Renal cortical epithelial cell (primary cell): ENCODE measurements around the gene RASSF3. TPM values are rescaled to one million over a fixed set of nuclear protein-coding genes. Genes with fewer than 3 reads are reported as not detected.
"Not testable (repeated sequence)": the region's sequence is repeated elsewhere in the genome, so short reads cannot be mapped to it uniquely, and the experiment has no call there.

ENCODE experiments used
- DNase-seq: peaks from one replicate; pipeline ENCODE4 v3.0.0-alpha.2; 2011; ENCODE audit warnings: low read depth
- total RNA-seq: library from RNA; depleted of rRNA; stranded (reverse); fragments of >200 nt; gene quantifications from 2 replicates; pipeline ENCODE4 v1.2.3, GENCODE V29; 2014

Gene RASSF3, protein sequence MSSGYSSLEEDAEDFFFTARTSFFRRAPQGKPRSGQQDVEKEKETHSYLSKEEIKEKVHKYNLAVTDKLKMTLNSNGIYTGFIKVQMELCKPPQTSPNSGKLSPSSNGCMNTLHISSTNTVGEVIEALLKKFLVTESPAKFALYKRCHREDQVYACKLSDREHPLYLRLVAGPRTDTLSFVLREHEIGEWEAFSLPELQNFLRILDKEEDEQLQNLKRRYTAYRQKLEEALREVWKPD
- 16.0 and 29.7 TPM in 2 replicates for total RNA-seq

DNA sequence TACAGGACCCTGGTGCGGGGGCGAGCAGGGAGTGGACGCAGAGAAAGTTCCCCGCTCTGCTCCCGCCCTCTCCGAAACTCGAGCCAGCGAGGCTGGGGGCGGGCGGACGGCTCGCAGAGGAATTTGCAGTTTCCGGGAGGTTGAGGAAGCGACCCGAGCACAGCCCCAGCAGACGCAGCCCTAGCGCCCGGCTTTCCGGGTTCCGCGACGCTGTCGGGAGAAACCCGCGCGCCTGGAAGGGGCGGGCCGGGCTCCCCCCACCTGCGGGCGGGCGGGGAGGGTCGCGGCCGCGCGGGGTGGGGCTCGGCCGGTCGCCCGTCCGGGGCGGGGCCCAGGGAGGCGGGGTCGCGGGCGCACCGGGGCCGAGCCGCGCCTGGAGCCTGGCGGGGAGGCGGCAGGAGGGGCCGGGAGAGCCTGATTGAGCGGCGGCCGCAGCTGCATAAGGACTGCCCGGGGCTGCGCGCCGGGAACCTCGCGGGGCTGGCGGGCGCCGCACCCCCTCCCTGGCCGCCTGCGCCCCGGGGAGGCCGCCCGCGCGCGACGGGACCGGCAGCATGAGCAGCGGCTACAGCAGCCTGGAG lies at the start of gene RASSF3:
TSS of gene RASSF3 (plus strand) at position 417 of the 581 bp plus-strand sequence. CDS start at position 555, 138 bp downstream.
- DNase-seq: no peak

DNA sequence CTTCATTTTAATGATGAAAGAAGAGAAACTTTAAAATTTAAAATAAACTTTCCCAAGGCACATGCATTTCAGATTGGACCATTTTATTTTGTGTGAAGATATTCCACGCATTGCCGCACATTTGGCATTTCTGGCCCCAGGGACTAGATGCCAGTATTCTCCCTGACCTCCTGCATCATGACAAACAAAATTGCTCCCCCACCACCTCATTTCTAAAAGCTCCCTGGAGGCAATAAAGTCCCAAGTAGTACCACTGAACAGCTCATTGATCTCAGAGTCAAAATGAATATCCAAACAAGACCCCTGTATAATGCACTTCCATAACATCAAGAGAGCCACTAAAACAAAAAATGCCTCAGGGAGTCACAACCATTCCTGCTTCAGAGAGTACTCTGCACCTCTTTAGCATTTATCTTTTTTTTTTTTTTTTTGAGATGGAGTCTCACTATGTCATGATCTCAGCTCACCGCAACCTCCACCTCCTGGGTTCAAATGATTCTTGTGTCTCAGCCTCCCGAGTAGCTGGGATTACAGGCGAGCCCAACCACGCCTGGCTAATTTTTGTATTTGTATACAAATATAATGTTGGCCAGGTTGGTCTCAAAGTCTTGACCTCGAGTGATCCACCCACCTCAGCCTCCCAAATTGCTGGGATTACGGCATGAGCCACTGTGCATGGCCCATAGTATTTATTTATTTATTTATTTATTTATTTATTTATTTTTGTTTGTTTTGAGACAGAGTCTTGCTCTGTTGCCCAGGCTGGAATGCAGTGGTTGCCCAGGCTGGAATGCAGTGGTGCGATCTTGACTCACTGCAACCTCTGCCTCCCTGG lies 48.8 kb upstream of the RASSF3 start:
- DNase-seq: no peak

DNA sequence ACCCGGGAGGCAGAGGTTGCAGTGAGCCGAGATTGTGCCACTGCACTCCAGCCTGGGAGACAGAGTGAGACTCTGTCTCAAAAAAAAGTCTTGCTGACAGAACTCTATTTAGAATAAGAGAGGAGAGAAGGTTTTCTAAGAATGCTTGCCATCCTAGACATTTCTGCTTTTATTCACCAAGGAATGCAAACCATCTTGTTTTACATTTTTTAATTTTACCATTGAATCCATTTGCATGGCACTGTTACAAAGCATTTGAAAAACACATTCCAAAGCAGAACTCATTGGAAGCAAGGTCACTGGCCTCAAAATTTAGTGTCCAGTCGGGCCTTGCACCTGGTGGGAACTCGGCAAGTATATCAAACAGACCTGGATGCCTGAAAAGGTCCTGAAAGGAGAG lies 44.2 kb upstream of the RASSF3 start:
- no peak for DNase-seq

DNA sequence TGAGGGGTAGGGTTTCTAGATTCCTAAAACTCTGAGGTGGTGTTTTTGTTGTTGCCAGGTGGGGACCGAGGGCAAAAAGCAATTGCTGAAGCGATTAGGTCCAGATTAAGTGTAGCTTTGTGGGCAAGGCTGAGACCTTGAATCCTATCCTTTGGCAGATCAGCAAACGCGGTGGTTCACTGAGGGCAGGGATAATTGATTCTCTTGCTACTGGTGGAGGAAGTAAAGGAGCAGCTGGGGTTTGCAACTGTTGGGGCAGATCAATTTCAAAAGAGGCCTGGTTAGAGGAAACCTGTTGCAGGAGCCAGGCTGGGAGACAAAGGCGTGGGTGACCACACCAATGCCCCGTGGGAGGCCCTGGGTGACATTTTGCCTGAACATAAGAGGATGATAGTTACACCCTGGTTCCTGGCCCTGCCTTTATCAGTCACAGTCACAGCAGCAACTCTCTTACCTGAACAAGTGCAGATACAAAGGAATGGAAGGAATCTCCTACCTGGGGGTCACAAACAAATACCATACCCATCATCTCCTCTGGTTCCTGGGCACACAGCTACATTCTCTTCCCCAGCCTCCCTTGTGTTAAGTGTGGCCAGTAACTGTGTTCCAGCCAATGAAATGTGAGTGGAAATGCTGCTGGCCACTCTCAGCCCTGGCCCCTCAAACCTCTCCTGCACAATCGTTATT lies 43.3 kb upstream of the RASSF3 start:
- DNase-seq: no peak

DNA sequence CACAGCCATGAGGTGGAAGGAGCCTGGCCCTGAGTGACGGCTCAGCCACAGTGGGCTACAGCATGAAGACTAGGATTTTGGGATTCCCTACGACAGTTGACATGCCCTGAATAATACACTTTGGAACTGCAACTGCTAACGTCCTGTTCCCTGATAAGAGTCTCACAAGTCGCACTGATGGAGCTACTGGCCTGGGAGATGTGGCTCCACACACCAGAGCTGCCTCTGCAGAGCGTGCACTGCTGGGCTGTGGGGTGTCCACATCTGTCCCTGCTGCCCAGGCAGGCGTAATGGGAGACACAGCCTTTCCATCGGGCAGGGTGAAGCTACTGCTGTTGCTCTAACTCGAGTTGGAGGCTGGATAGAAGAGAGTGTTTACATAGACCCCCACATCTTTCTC lies 42.7 kb upstream of the RASSF3 start:
- DNase-seq: no peak

DNA sequence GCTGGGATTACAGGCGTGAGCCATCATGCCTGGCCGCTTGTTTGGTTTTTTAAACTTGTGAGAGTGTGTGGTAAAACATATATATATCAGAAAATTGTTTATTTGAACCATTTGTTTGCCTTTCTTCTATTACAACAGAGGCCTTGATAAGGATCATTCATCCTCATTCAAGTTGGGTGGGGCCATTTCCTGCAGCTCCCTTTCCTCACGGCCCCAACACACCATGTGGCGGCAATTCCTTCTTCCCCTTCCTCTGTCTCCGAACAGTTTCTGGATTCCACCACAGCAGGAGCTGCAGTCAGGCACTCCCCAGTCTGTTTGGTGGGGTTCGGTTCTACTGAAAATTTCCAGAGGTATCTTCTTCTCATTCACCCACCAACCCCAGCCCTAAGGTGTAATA lies 42.0 kb upstream of the RASSF3 start:
- no peak for DNase-seq

DNA sequence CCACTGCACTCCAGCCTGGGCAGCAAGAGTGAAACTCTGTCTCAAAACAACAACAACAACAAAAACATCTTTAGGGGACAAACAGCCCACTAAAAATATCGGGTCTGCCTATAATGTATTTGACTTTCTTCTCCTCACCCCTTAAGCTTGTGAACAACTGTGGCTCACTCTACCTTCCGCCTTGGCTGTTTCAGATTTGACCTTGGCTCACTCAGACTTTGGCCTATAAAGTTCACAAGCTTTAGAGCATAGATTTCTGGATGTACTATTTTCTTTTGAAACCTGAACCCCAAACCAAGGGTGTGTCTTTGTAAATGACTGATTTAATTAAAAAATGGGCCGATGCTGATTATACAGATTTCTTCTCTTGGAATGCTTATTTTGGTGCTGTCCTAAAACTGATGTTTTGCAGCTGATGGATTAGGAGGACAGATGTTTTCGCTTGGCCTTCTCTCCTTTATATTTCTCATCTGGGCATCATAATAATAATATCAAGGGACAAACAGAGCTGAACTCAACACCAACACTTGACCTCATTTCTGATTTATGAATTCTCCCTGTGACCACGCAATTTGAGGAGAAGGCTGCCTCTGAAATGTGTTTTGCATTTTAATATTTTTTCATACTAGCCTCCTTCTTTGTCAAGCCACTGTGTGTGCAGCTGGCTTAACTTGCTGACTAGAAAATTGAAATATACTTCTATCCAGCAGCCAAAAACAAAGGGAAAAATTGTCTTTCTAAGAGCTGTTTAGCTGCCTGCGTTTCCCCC lies 40.2 kb upstream of the RASSF3 start:
- no peak for DNase-seq

DNA sequence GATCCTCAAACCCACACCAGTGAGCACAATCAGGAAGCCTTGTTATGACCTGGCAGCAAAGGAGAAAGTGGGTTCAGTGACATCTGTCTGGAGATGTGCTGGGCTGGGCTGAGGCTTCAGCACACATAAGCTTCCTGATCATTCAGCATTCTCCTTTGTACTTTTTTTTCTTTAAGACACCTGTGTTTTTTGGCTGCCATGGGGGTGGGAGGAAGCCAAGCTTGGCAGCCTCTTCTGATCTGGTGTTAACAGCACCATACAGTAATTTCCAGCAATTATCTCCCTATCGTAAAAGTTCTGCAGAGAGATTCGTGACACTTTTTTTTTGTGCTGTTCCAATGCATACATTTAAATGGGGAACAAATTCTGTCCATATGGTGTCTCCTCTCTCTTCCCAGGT lies 38.9 kb upstream of the RASSF3 start:
- no peak for DNase-seq

DNA sequence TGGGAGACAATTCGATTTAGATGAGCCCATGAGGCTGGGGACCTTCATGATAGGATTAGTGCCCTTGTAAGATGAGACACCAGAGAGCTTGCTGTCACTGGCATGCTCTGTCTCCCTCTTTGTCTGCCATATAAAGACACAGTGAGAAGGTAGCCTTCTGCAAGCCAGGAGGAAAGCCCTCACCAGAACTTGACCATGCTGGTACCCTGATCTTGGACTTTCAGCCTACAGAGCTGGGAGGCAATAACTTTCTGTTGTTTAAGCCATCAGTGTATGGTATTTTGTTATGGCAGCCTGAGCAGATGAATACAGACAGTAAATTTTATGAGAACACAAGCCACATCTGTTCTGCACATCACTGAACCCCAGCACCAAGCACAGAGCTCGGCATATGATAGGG lies 38.1 kb upstream of the RASSF3 start:
- DNase-seq: no peak

DNA sequence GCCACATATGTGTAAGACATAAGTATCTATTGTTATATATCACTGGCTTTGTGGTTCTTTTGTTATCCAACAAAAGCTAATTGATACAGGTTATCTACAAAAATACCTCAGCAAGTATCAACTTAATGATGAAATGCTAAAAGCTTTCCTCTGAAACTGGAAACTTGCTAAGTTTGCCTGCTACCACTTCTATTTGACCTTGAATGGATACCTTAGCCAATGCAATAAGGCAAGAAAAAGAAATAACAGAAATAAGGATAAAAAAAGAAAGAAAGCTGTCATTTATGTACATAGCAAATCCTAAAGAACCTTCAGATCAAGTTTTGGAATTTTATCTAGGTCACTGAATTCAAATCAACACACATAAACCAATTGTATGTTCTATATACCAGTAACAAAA lies 35.5 kb upstream of the RASSF3 start:
- no peak for DNase-seq

DNA sequence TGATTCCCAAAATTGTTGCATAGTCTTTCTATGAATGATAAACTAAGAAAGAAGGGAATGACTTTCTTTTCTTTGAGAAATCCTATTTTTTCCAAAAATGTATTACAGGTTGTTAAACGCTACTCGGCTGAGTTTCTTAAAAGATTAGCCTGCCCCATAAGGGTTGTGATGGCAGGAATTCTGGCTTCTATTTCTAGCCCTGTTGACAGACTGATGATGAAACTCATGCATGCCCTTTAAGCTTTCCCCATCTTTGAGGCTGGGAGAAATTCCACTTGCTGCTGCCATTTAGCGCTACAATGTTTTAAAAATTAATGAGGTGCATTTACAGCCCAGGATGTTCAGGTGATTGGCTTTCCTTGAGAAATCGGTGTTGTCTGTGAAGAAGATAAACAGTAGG lies 33.2 kb upstream of the RASSF3 start:
- DNase-seq: no peak

DNA sequence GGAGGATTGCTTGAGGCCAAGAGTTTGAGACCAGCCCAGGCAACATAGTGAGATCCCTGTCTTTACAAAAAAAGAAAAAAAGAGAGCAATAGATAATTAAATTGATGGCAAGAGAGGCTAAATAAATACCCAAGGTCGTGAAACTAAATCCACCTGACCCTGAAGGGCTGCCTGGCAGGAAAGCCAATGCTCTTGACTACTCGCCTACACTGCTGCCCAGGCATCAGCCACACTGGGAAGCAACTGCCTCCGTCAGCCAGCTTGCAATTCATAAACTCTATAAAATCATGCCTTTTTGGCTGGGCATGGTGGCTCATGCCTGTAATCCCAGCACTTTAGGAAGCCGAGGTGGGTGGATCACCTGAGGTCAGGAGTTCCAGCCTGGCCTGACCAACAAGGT lies 31.7 kb upstream of the RASSF3 start:
- no peak for DNase-seq

DNA sequence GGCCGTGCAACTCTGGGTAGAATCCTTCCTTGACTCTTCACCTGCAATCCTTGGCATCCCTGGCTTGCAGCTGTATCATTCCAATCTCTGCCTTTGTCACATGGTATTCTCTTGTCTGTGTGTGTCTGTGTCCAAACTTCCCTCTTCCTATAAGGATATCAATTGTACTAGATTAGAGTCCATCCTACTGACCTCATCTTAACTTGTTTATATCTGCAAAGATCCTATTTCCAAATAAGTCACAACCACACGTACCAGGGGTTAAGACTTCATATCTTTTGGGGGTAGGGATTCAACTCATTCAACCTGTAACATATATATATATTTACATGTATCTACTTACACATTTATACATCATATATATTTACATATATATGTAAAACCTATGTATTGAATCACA lies 29.6 kb upstream of the RASSF3 start:
- DNase-seq: no peak

DNA sequence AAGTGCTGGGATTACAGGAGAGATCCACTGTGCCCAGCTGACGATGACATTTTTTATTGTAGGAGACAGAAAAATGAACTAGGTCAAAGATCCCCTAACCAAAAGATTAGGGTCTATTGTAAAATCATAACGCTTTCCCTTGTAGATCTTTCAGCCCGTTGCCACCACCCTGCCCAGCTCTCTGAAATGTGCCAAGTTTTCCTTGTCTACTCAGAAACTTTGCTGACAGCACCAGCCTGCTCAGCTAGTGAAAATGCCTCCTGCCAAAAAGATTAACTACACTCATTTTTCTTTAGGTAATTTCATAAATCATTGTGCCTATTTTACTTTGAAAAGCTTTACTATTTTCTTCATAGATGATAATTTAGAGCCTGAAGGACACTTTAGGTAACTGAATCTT lies 28.2 kb upstream of the RASSF3 start:
- DNase-seq: no peak

DNA sequence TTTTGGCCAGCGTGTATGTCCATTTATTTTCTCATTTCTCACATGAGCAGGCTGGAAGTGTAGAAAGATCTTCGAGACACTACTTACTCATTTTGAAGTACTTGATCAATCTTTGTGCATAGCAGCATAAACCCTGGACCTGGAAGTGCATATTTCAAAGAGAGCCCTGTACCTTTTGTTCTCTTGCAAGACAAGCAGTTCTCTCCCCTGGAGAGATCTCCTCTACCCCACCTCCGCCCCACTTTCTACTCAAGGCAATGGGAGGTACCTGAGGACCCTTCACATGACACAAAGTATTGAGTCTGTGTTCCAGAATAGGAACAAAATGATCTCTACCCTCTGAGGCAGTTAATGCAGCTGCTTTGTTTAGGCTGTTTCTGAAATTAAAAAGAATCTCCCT lies 27.4 kb upstream of the RASSF3 start:
- DNase-seq: no peak

DNA sequence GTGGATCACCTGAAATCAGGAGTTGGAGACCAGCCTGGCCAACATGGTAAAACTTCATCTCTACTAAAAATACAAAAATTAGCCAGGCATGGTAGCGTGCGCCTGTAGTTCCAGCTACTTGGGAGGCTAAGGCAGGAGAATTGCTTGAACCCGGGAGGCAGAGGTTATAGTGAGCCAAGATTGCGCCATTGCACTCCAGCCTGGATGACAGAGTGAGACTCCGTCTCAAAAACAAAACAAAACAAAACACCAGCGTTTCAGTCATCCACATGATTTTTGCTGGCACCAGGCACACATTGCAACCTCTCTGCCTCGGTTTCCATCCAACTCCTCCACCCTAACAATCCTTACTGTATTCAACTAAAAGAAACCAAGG lies 26.9 kb upstream of the RASSF3 start:
- DNase-seq: not testable (repeated sequence)

DNA sequence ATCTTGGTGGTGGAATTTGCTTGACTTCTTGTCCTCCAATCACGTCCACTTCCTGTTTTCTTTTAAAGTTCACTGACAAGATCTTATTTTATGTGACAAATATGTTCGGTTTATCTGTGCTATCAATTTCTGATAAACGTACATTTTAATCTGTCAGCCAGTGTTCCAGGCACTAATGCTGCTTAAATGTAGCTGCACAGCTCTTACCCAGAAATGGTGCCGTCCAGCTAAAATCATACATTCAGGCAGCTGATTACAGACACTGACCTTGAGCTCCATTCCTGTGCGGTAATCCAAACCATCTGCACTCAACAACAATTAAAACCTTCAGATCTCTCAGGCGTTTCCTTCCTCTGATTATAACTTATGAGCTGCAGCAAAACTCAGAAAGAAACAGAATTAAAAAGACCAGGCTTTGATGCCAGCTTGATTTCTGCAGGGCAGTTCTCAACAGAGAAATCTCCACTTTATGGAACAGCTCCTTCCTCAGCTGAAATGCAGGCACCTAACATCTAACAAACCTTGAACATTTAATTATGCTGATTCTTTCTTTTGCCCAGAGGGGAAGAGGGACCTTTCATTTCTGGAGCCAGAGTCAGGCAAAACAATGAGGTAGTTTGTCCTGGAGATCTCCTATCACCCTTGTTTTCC lies 26.4 kb upstream of the RASSF3 start:
- no peak for DNase-seq

DNA sequence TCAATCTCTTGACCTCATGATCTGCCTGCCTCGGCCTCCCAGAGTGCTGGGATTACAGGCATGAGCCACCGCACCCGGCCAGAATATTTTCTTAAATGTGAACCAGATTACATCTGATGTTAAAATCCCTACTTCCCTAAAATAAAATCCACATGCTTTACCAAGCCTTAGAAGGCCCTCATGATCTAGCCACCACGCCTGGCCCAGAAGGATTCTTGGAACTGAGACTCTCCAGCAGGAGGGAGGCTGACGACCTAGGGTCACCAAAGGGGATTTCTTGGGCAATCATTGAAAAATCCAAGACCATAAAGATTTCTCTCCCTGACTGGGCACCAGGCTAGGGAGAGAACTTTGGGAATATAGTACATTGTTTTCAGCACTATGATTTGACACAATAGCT lies 25.2 kb upstream of the RASSF3 start:
- no peak for DNase-seq

DNA sequence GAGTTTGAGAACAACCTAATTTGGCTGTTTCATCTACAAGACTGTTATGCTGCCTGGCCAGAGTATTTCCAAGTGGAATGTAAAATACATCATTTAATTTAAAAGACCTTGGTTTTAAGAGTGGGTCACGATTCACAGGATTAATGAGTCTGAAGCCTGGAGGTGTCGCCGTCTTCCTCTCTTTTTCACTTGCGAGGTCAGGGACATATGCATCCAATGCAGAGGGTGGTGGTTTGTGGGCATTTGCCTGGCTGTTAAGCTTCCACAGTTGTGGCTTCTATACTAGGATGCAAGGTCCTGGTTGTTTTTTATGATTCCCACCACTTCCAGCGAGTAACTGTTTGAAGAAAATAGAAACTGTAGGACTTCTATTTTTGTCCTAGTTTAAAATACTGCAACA lies 22.8 kb upstream of the RASSF3 start:
- DNase-seq: no peak

DNA sequence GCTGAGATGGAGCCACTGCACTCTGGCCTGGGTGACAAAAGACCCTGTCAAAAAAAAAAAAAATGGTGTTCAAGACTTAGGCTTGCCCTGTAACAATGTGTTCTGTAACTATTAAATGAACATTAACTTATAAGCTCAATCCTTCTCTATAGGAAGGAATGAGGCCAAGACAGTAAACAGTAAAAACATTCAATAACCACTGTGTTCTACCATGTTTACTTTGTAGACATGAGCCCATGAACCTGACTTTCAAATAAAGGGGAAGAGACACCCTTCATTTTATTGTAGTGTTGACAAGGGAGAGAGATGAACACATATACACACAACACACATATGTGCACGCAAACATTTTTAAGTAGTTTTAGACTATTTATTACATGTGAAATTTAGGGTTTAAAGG lies 20.1 kb upstream of the RASSF3 start:
- DNase-seq: no peak
